GM18907 (cell line): ENCODE data around the gene TBC1D25.
A peak's percentile ranks its signal among the peaks of the same experiment; 100 is the strongest.
"Not testable (repeated sequence)": the region's sequence is repeated elsewhere in the genome, so short reads cannot be mapped to it uniquely, and the experiment has no call there.

Experiments used
- ATAC-seq: cut with Tn5 transposase; IDR thresholded peaks from one replicate; pipeline ENCODE4 v1.9.1; 2021; ENCODE audit warnings: mild to moderate bottlenecking, moderate library complexity; ENCODE audit not compliant: unreplicated experiment

Gene TBC1D25

DNA sequence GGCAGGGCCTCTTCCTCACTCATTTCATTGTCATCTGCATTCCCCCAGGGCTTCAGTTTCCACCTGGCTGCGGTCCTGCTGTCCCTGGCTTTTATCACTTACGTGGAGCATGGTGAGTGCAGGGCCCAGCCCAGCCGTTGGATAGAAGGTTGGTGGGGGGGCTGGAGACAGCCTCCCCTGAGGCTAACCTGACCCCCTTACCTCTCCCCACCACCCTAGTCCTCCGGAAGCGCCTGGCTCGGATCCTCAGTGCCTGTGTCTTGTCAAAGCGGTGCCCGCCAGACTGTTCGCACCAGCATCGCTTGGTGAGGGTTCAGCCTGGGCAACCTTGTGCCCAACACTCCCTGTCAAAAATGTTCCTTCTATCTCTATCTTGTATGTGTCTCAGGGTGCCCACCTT is 23.7 kb upstream of the TBC1D25 start:
- ATAC-seq, result no peak

DNA sequence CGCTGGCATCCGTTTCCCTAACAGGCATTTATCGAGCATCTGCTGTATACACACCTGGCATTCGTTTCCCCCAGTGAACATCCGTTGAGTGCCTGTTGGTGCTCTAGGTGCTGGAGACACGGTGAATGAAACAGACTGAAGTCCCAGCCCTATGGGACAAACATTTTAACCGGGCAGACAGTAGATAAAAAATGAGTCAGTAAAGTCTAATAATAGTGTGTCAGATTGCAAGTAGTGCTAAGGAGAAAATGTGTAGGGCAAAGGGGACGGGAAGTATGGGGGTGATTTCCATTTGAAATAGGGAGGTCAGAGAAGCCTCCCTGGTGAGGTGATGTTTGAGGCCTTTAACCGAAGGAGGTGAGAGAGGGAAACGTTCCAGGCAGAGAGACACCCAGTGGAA is 23.2 kb upstream of the TBC1D25 start:
- ATAC-seq, result no peak

DNA sequence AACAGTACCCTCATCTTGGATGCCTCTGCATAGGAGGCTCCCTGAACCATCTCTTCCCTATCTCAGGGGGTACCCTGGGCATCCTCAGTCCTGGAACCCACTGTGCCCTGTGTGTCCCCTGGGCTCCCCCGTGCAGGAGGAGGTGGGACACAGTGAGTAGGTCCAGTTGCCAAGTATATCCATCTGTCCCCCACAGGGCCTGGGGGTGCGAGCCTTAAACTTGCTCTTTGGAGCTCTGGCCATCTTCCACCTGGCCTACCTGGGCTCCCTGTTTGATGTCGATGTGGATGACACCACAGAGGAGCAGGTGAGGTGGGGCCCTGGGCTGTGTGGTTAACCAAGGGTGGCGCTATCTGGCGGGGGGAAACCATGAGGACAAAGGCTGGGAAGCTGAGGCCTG is 22.5 kb upstream of the TBC1D25 start:
- no peak for ATAC-seq

DNA sequence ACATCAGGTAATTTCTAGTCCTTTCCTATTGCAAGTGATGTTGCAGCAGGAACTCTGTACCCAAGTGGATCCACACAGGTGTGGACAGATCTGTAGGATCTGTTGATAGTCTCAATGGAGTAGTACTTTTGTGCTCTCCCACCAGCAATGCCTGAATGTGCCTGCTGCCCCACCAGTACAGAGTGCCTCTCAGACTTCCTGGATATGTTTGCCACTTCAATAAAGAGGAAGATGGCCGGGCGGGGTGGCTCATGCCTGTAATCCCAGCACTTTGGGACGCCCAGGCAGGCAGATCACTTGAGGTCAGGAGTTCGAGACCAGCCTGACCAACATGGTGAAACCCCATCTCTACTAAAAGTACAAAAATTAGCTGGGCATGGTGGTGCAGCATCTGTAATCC is 20.0 kb upstream of the TBC1D25 start:
- not testable (repeated sequence) for ATAC-seq

DNA sequence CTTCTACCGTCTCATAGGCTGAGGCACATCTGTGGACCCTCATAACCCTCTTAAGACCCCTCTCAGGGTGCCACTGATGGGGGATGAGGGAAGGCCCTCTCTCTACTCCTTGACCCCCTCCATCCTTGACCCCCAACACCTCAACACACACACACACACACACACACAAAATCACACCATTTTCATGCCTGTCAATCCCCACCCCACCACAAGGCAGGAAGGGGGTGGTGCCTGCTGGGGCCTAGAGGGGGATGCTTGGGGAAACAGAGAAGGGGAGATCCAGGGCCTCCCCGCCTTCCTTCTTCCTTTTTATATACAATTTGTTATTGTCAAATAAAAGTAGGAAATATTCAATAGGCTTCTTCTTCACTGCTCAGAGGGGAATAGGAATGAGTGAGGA is 19.1 kb upstream of the TBC1D25 start:
- ATAC-seq, result no peak

DNA sequence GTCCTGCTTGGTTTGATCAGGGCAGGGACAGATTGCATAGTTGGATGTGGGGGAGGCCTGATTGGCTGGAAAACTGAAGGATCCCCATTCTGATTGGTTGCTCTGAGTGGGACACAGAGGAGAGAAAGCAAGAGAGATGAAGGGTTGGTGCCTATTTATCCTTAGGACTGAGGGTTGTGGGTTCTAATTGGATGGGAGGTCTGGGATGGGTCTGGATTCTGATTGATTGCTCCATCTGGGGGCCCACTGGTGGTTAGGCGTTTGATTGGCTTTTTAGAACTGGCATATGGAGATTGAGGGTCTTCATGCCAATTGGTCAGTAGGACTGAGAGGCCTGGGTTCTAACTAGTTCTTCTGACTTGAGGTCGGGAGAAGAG is 18.6 kb upstream of the TBC1D25 start:
- no peak for ATAC-seq

DNA sequence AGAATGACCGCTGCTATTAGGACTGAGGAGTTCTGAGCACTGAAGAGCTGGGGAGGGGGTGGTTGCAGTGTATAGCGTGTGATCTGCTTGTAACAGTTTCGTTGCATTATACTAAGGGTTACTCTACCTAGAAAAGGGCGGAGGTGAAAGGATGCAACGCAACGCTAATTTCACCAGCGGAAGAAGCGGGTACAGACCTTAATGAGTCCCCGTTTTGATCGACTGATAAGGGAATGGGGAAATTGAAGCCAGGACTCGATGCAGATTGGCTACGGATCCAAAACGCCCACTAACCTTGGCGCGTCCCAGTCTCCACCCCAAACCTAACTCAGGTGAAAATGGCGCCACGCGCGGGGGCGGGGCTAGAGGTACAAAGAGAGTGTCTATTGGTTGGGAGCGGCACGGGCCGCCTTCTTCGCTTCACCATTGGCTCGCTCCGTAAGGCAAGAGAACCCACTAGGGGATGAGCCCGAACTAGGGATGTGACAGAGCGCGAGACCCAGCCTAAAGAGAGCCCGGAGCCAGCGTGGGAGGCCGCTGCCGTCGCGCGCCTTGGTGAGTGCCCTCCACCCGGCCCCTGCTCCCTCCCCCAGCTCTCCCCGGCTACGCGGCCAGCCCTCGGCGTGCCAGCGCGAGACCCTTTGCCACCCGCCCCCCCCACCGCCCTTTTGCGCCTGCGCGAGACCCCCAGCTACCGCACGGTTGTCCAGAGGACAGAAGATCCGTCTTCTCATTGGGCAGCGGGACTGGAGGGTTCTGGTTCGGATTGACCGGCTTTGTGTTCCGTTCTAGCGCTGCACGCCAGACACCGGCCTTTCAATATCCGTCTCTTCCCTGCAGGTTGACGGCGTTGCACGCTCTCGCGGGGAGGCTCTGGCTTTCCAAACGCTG is 17.9 kb upstream of the TBC1D25 start, which contains the start of gene EBP:
Gene EBP, plus strand, starts transcription at position 456 of the 891 bp plus-strand sequence. CDS start 1,964 bp downstream, outside the sequence.
- ATAC-seq, result peak; percentile 95

DNA sequence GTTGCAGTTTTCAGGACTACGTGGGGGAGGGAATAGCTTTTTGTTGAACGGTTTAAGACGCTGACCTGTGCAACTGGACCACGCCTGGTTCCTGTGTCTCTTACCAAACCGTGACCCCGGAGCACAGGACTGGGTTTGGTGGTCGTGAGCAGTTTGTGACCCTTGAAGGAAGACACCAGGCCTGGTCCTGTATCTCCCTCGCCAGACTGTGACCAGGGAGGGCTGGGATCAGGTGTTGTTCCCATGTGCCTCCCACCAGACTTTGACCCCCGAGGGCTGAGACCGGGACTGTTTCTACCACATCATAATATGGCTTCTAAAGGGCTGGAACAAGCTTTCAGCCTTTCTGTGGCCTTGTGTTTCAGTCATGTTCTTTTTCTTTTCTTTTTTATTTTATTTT is 17.2 kb upstream of the TBC1D25 start:
- no peak for ATAC-seq

DNA sequence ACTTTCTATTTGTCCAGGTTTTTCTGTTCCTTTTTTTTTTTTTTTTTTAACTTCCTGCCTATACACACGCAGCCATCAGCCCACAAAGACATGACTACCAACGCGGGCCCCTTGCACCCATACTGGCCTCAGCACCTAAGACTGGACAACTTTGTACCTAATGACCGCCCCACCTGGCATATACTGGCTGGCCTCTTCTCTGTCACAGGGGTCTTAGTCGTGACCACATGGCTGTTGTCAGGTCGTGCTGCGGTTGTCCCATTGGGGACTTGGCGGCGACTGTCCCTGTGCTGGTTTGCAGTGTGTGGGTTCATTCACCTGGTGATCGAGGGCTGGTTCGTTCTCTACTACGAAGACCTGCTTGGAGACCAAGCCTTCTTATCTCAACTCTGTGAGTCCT is 15.8 kb upstream of the TBC1D25 start:
- no peak for ATAC-seq

DNA sequence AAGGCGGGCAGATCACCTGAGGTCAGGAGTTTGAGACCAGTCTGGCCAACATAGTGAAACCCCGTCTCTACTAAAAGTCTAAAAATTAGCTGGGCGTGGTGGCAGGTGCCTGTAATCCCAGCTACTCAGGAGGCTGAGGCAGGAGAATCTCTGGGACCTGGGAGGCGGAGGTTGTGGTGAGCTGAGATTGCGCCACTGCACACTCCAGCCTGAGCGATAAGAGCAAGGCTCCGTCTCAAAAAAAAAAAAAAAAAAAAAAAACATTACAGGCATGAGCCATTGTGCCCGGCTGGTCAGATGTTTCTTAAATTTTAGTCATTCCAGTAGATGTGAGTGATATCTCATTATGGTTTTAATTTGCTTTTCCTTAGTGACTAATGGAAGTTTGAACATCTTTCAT is 13.7 kb upstream of the TBC1D25 start:
- ATAC-seq, result not testable (repeated sequence)

DNA sequence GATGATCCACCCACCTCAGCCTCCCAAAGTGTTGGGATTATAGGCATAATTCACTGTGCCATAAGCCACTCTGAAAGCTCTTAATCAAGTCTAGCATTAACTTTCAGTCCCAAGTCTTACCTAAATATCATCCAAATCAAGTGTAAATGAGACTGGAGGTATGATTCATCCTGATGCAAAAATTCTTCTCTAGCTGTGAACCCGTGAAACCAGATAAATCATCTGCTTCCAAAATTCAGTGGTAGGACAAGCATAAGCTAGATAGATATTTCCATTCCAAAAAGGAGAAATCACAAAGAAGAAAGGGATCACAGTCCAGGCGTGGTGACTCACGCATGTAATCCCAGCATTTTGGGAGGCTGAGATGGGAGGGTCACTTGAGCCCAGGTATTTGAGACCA is 8.8 kb upstream of the TBC1D25 start:
- ATAC-seq, result no peak

DNA sequence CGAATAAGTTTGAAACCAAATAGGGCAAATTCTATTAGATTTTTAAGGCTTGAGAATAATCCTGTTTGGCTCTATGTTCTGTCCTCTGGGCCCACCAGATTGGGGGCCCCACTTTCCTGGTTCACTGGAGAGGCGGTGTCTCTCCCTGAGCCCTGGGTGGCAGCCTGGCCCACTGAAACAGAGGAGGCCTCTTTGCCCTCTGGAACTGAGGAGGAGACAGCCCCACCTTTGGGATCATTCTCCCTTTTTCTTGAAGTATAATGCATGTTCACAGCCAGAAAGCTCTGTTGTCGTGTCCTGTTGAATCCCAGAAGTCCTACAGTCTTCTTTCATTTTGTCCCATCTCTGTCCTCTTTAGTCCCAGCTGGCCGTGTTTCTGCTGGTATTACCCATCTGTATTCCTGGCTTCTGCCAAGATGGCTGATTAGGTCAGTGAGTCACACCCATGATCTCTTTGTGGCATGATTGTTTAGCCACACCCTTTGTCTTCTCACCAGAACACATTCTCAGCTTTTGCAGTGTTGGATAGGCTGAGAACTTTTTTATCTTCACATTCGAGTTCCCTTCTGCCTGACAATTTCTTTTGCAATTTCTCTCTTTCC is 8.1 kb upstream of the TBC1D25 start:
- no peak for ATAC-seq

DNA sequence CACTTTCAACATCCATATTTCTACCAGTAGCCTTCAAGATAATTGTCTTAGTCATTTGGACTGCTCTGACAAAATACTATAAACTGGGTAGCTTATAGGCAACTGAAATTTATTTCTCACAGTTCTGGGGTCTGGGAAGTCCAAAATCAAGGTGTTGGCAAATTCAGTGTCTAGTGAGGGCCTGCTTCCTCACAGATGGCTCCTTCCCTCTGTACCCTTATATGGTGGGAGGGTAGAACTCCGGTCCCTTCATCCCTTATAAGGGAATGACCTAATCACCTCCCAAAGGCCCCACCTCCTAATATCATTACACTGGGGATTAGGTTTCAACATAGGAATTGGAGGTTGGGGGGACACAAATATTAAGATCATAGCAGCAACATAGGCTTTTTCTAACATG is 7.4 kb upstream of the TBC1D25 start:
- ATAC-seq, result no peak

DNA sequence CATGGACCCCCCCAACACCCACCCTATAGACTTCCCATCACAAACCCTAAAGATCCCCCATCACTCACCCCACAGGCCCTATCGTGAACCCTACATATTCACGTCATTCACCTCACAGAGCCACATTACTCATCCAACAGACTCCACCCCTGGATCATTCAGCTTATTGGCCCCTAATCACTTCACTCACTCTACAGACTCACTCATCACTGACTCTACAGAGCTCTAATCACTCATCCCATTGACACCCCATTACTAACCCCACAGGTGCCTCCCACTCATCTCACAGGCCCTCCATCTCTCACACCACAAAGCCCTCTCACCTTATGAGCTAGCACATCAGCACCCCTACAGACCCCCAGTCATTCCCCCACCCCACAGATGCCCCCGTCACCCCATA is 6.3 kb upstream of the TBC1D25 start:
- no peak for ATAC-seq

DNA sequence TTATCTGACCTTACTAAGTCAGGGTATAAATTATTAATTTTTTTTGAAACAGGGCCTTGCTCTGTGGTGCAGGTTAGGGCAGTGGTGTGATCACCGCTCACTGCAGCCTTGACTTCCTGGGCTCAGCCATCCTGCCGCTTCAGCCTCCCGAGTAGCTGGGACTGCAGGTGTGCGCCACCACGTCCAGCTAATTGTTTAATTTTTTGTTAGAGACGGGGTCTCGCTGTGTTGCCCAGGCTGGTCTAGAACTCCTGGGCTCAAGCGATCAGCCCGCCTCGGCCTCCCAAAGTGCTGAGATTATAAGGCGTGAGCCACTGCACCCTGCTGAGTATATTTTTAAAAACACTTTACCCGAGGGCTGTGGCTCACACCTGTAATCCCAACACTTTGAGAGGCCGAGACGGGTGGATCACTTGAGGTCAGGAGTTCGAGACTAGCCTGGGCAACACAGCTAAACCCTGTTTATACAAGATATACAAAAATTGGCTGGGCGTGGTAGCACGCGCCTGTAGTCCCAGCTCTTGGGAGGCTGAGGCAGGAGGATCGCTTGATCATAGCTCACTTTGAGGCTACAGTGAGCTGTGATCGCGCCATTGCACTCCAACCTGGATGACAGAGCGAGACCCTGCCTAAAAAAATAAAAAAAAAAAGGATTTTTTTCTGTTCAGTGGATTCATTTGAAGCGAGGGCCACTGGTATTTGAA is 721 bp upstream of the TBC1D25 start:
- ATAC-seq, result no peak

DNA sequence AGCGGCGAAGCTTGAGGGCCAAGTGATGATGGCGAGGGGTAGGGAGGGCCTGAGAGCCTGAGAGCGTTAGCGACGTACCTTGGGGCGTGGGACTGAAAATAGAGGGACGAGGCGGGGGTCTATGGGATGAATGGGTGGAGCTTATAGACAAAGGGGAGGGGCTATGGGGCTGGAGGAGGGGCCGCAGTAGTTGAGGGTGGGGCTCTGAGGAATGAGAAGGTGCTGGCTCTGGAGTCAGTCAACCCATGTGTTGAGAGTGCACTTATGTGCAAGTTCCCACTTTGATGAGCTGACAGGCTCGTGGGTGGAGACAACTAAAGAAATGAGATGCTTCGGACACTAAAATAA is 488 bp downstream of the TBC1D25 start:
- ATAC-seq, result peak; percentile 35

DNA sequence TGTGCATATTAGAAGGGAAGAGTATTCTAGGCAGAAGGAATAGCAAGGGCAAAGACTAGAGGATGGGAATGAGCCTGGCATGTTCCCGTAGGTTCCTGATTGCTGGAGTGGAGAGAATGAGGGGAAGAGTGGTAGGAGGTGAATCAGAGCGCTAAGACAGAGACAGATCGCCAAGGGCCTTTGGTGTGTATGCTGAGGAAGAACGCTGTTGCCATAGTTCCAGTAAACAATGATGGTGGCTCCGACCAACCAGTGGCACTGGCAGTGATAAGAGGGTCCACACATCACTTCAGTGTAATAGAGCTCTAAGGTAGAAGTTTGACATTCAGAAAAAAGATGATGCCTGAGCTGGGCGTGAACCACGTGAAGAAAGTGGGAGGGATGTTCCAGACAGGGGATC is 966 bp downstream of the TBC1D25 start:
- no peak for ATAC-seq

DNA sequence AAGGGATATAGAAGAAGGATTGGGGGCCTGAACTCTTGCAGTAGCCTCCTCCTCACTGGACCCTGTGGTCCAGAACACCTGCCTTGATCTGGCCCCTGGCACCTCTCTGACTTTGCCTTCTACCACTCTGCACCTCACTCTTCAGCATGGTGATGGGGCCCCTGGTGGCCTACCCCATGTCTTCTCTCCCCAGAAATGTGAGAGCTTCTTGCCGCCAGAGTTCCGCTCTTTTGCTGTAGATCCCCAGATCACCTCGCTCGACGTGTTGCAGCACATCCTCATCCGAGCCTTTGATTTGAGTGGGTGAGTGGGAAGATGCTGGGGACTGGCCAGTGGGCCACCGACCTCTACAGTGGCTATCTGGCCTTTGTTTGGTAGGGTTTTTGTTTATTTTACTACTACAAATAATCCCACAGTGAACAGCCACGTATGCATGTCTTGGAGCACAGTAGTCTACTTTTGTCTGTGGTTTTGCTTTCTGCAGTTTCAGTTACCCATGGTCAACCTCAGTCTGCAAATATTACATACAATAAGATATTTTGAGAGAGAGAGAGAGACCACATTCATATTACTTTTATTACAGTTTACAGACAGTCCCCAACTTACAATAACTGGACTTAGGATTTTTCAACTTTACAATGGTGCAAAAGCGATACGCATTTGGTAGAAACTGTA is 1.8 kb downstream of the TBC1D25 start:
- ATAC-seq, result no peak

DNA sequence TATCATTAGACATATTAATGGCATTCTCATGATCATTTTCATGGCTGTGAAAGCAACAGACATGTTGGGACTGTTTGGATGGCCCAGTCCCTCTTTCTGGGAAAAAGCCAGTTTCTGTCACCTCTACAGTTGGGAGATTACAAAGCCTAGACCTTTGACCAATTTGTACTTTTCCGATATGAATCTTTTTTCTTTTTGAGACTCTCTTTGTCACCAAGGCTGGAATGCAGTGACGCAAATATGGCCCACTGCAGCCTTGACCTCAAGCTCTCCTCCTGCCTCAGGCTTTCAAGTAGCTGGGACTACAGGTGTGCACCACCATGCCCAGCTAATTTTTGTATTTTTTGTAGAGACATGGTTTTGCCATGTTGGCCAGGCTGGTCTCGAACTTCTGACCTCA is 9.4 kb downstream of the TBC1D25 start:
- ATAC-seq, result no peak

DNA sequence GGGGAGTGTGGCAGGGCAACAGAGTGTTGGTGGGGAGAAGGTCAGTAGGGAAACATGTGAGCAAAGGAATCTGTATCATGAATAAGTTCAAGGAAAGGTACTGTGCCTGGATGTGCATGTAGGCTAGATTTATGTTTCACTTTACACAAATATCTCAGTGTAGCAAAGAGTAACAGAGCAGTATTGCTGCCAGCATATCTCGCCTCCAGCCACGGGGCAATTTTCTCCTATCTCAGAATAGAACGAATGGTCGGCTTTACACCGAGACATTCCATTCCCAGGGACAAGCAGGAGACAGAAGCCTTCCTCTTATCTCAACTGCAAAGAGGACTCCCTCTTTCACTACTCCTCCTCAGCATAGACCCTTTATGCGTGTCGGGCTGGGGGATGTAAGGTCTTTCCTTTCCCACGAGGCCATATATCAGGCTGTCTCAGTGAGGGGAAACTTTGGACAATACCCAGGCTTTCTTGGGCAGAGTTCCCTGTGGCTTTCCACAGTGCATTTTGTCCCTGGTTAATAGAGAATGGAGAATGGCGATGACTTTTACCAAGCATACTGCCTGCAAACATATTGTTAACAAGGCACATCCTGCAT is 16.3 kb downstream of the TBC1D25 start:
- not testable (repeated sequence) for ATAC-seq

DNA sequence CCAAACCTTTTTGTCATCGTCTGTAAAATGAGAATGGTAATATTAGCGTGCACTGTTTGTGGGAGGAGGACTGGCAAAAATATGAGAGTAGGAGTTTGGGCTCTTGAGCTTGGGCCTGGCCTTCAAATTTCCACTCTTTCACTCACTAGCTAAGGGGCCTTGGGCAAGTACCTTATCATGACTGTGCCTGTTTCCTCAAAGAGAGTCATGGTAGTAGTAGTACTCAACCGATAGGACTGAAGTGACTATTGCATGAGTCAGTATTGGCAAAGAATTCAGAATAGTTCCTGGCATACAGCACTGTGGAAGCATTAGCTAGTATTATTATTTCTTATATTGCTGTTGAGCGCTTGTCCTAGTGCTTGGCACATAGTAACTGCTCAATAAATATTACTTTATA is 18.8 kb downstream of the TBC1D25 start:
- ATAC-seq, result no peak
